Tibial nerve (tissue), 4 donors: Measurements from ENCODE around the gene ZNF827.

Source experiments
- CTCF ChIP-seq, 5 experiments: fragments of 200-600 bp in 3 of 5; fragments of 450-650 bp in 2 of 5; sonication (generic) in 3 of 5; IDR thresholded peaks; one replicate each; pipeline ENCODE4 v1.5.1; 2016 to 2019; ENCODE audit warnings: antibody characterized with exemption in 5 of 5, mild to moderate bottlenecking in 3 of 5, moderate library complexity in 2 of 5
- EP300 ChIP-seq, 2 donors: sonication (generic); formaldehyde crosslinking; IDR thresholded peaks; one replicate each; pipeline ENCODE4 v1.6.1; 2017; ENCODE audit warnings: antibody characterized with exemption in 2 of 2, mild to moderate bottlenecking in 1 of 2
- POLR2A ChIP-seq, 2 donors: fragments of 450-650 bp; IDR thresholded peaks; one replicate each; pipeline ENCODE4 v1.6.1; 2017; ENCODE audit warnings: antibody characterized with exemption in 2 of 2, mild to moderate bottlenecking in 2 of 2, moderate library complexity in 2 of 2

- TF ChIP-seq CTCF (IDR thresholded peaks at IDR 0.05) (no peak), POLR2A (IDR thresholded peaks at IDR 0.05) (no peak), EP300 (IDR thresholded peaks at IDR 0.05) (no peak)
Measured at GRCh38 chr4:145934434-145935047, 4.1 kb downstream of the ZNF827 start.
